Ectodermal cell (in vitro differentiated cells): ENCODE measurements around the gene CXCR4.

Source experiments
- H3K27ac ChIP-seq: 2 replicates; pipeline ENCODE4 v1.7.0; 2013; ENCODE audit warnings: mild to moderate bottlenecking, low read depth, low read length; ENCODE audit not compliant: insufficient read depth, poor library complexity, severe bottlenecking
- H3K27me3 ChIP-seq: 2 replicates; pipeline ENCODE4 v1.7.0; 2013; ENCODE audit warnings: mild to moderate bottlenecking, low read length; ENCODE audit not compliant: insufficient read depth, control insufficient read depth, poor library complexity, severe bottlenecking
- H3K36me3 ChIP-seq: one replicate; pipeline ENCODE4 v1.7.0; 2013; ENCODE audit warnings: low read length; ENCODE audit not compliant: control insufficient read depth, insufficient read depth
- H3K4me1 ChIP-seq: one replicate; pipeline ENCODE4 v1.7.0; 2013; ENCODE audit warnings: low read length; ENCODE audit not compliant: control insufficient read depth, insufficient read depth
- H3K4me3 ChIP-seq: 2 replicates; pipeline ENCODE4 v1.7.0; 2013; ENCODE audit warnings: low read depth, low read length, control low read depth; ENCODE audit not compliant: insufficient read depth
- H3K9me3 ChIP-seq: 2 replicates; pipeline ENCODE4 v1.7.0; 2013; ENCODE audit warnings: mild to moderate bottlenecking, low read length, moderate library complexity; ENCODE audit not compliant: control insufficient read depth
- WGBS, 2 experiments: methylation state at CpG; one replicate each; pipeline ENCODE4 v1.1.7; 2013; ENCODE audit warnings: missing lambda C conversion rate in 2 of 2; 5-methylcytosine and 5-hydroxymethylcytosine counted together

The CXCR4 gene

GRCh38 chr2:136131961-136132824 is 14.2 kb upstream of the CXCR4 start:
- 85 to 88% methylated on average over 16 of the region's 16 CpGs for WGBS, 2 experiments
- Histone ChIP-seq H3K27ac (no peak overlapping the region), H3K4me1 (peaks cover 4% of the 10 kb centered on the region), H3K9me3 (no peaks in the 10 kb centered on the region), H3K36me3 (no peaks in the 10 kb centered on the region), H3K4me3 (no peak overlapping the region), H3K27me3 (no peaks in the 10 kb centered on the region)

DNA sequence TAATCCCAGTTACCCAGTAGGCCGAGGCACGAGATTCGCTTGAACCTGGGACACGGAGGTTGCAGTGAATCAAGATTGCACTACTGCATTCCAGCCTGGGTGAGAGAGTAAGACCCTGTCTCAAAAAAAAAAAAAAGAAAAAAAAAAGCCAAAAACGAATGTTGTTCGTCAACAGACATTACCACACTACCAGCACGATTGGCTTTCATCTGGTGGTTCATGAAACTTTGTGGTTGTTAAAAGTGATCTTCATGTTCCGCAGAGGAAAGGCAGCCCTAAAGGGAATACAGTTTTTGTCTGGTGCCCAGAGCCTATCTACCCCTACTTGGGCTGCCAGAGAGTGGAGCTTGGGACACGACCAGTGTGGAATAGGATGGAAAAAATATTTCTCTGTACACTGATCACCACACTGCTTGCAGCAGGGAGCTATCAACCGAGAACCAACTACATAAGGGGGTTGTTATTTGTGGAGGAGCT is 13.6 kb upstream of the CXCR4 start:
- Histone ChIP-seq H3K36me3 (no peaks in the 10 kb centered on the region), H3K27ac (no peak overlapping the region), H3K4me1 (peaks cover 5% of the 10 kb centered on the region), H3K27me3 (no peaks in the 10 kb centered on the region), H3K9me3 (no peaks in the 10 kb centered on the region), H3K4me3 (no peak overlapping the region)
- 90 to 93% methylated on average over 9 to 10 of the region's 10 CpGs for WGBS, 2 experiments

GRCh38 chr2:136130511-136130910 is 12.6 kb upstream of the CXCR4 start:
- Histone ChIP-seq H3K27ac (no peak overlapping the region), H3K4me1 (peaks cover 12% of the 10 kb centered on the region), H3K4me3 (no peak overlapping the region), H3K9me3 (no peaks in the 10 kb centered on the region), H3K36me3 (no peaks in the 10 kb centered on the region), H3K27me3 (no peaks in the 10 kb centered on the region)
- 91 to 94% methylated on average over 1 of the region's 1 CpG for WGBS, 2 experiments

DNA sequence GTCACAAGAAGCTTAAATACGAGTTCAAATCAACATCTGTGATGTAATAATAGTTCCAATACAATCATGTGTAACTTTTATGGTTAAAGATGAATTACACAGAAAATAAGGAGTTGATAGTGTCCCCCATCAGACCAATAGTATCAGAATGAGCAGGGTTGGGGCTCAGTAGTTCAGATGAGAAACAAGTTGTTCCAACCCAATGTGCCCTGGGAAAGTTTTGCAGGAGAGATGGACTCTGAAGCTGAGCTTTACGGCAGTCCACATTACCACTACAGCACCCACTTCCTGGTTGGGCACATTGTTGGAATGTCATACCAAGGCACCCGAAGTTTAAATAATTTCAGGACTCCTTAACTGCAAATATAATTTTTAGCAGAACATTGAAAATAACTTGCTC is 12.1 kb upstream of the CXCR4 start:
- Histone ChIP-seq H3K9me3 (no peaks in the 10 kb centered on the region), H3K4me3 (no peak overlapping the region), H3K27ac (no peak overlapping the region), H3K4me1 (peaks cover 15% of the 10 kb centered on the region), H3K36me3 (no peaks in the 10 kb centered on the region), H3K27me3 (no peaks in the 10 kb centered on the region)
- WGBS, 2 experiments: 92 to 98% methylated on average over 2 to 3 of the region's 3 CpGs

DNA sequence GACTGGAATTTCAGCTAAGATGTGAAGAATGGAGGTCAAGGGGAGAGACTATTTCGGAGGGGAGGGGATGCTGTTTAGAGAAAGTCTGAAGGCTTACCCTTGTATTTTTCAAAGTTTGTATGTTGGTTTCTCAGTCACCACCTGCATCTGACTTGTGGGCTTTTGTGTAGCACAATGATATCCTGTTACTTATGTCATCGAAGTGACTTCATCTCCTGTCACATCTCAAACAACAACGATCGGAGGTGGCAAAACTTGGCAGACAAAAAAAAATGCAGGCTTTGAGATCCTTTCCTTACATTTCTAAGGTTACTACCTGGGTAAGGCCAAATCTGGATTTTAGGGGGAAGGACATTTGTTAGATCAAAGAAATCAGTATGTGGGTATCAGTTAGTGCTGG is 11.7 kb upstream of the CXCR4 start:
- H3K4me1 ChIP-seq: peaks cover 15% of the 10 kb centered on the region
- H3K27ac ChIP-seq: no peak overlapping the region
- H3K27me3 ChIP-seq: no peaks in the 10 kb centered on the region
- H3K36me3 ChIP-seq: no peaks in the 10 kb centered on the region
- no peak overlapping the region for H3K4me3 ChIP-seq
- no peaks in the 10 kb centered on the region for H3K9me3 ChIP-seq
- WGBS, 2 experiments: 92 to 96% methylated on average over 4 of the region's 4 CpGs

DNA sequence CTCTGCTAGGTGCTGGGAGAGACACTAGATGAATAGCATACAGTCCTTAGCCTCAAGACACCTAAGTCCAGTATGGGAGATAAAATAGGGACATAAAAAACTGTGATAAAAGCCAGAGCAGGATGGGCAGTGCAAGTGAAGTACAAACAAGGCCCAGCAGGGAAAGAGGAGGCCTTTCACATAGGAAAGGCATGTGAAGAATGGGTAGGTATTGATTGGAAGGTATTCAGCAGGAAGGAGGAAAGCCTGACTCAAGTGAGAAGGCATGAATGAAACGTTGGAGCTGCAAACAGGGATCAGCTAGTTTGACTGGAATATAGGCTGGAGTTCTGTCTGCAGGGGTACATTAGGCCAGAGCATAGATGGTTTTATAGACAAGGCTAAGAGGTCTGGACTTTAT is 11.0 kb upstream of the CXCR4 start:
- Histone ChIP-seq H3K36me3 (no peaks in the 10 kb centered on the region), H3K4me3 (no peak overlapping the region), H3K4me1 (peaks cover 15% of the 10 kb centered on the region), H3K9me3 (no peaks in the 10 kb centered on the region), H3K27ac (no peak overlapping the region), H3K27me3 (no peaks in the 10 kb centered on the region)
- 2 to 18% methylated on average over 1 of the region's 1 CpG for WGBS, 2 experiments

DNA sequence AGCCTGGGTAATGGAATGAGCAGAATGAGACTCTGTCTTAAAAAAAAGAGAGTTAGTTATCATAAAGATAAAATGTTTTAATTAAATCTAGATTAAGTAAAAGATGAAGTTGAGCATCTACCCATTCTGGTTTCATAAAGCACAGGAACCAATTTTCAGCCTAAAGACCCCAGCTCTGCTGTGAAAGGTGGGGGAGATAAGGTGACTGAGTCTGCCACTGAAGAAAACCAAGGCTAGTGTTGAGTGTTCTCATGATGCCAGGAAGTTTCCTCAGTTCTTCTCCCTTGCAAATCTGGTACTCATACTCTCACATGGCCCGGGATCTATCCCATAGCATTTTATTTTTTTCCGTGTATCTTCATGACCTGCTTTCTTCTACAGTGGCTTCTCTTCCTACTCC is 10.4 kb upstream of the CXCR4 start:
- Histone ChIP-seq H3K9me3 (no peaks in the 10 kb centered on the region), H3K36me3 (no peaks in the 10 kb centered on the region), H3K4me1 (peaks cover 15% of the 10 kb centered on the region), H3K27me3 (no peaks in the 10 kb centered on the region), H3K4me3 (no peak overlapping the region), H3K27ac (no peak overlapping the region)
- 91 to 95% methylated on average over 2 of the region's 2 CpGs for WGBS, 2 experiments

DNA sequence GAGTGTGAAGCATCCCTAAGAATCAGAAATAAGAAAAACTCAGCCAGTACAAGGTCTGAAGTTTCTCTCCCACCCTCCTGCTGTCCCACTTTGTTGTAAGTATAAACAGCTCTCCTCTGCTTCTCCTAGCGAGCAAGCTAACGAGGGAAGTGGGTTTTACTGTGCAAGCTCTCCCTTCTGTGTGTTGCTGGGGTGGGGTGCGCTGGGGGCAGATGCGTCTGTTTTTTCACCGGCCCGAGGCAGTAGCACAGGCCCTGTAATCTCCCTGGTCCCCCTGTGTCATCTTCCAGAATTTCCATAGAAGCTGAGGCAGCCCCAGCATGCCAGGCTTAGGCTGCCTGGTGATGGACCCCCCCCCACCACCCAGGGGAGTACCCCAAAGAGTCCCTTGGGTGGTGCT is 9.4 kb upstream of the CXCR4 start:
- Histone ChIP-seq H3K27me3 (no peaks in the 10 kb centered on the region), H3K4me1 (peaks cover 15% of the 10 kb centered on the region), H3K27ac (no peak overlapping the region), H3K9me3 (no peaks in the 10 kb centered on the region), H3K4me3 (no peak overlapping the region), H3K36me3 (no peaks in the 10 kb centered on the region)
- WGBS, 2 experiments: 67 to 70% methylated on average over 6 of the region's 6 CpGs

GRCh38 chr2:136126421-136126926 is 8.5 kb upstream of the CXCR4 start:
- H3K4me1 ChIP-seq: peaks cover 15% of the 10 kb centered on the region

GRCh38 chr2:136126021-136126420 is 8.1 kb upstream of the CXCR4 start:
- no peaks in the 10 kb centered on the region for H3K9me3 ChIP-seq
- WGBS, 2 experiments: 56 to 61% methylated on average over 12 of the region's 12 CpGs
- H3K4me1 ChIP-seq: peaks cover 15% of the 10 kb centered on the region
- H3K27me3 ChIP-seq: peaks cover 3% of the 10 kb centered on the region
- H3K27ac ChIP-seq: peak overlapping the region; percentile 18
- H3K4me3 ChIP-seq: no peak overlapping the region
- H3K36me3 ChIP-seq: no peaks in the 10 kb centered on the region

More at GRCh38 chr2:136126421-136126926, 8.5 kb upstream of the CXCR4 start:
- 87% methylated on average over 6 of the region's 6 CpGs for WGBS, 2 experiments
- no peak overlapping the region for H3K4me3 ChIP-seq
- H3K36me3 ChIP-seq: no peaks in the 10 kb centered on the region
- H3K9me3 ChIP-seq: no peaks in the 10 kb centered on the region
- H3K27me3 ChIP-seq: no peaks in the 10 kb centered on the region
- H3K27ac ChIP-seq: no peak overlapping the region
